NCI-H2081 (cell line): ENCODE measurements around the gene MAP1LC3C.
"Not testable (repeated sequence)": the region's sequence is repeated elsewhere in the genome, so short reads cannot be mapped to it uniquely, and the experiment has no call there.

Source experiments
- DNase-seq, 2 experiments: peaks; one replicate each; lab custom pipeline; 2025; lab: John Stamatoyannopoulos, UW

The MAP1LC3C gene

GRCh38 chr1:241992734-241993133 lies 6.2 kb downstream of the MAP1LC3C start:
- DNase-seq = no peak

GRCh38 chr1:241990040-241990439 lies 8.9 kb downstream of the MAP1LC3C start:
- no peak for DNase-seq

- DNase-seq = not testable (repeated sequence)
Measured at GRCh38 chr1:241988389-241988930, 10.4 kb downstream of the MAP1LC3C start.

GRCh38 chr1:241985787-241986186 lies 13.1 kb downstream of the MAP1LC3C start:
- peak; percentile 15 to 47 for DNase-seq

- no peak for DNase-seq
Measured at GRCh38 chr1:241979926-241980325, 19.0 kb downstream of the MAP1LC3C start.

- DNase-seq = no peak
Measured at GRCh38 chr1:241979071-241979470, 19.8 kb downstream of the MAP1LC3C start.

GRCh38 chr1:241976229-241976628 lies 22.7 kb downstream of the MAP1LC3C start:
- no peak for DNase-seq

- DNase-seq = peak in 1 of 2 experiments; percentile 24
Measured at GRCh38 chr1:241972703-241973369, 26.1 kb downstream of the MAP1LC3C start.

- no peak for DNase-seq
Measured at GRCh38 chr1:241968611-241969010, 30.3 kb downstream of the MAP1LC3C start.

GRCh38 chr1:241964550-241965282 lies 34.2 kb downstream of the MAP1LC3C start:
- DNase-seq = no peak

GRCh38 chr1:241963722-241964121 lies 35.2 kb downstream of the MAP1LC3C start:
- no peak for DNase-seq

GRCh38 chr1:241962153-241962552 lies 36.7 kb downstream of the MAP1LC3C start:
- DNase-seq = no peak

- no peak for DNase-seq
Measured at GRCh38 chr1:241957692-241958494, 41.0 kb downstream of the MAP1LC3C start, which contains the start of gene BECN2. Gene BECN2, plus strand, starts transcription at chr1:241957767. Its CDS starts 0 bp downstream, at chr1:241957767.

- DNase-seq = no peak
Measured at GRCh38 chr1:241950390-241950789, 48.5 kb downstream of the MAP1LC3C start.

- DNase-seq = no peak
Measured at GRCh38 chr1:241947354-241947753, 51.5 kb downstream of the MAP1LC3C start.
